Common myeloid progenitor, CD34-positive (primary cell): ENCODE data around the gene LRRC58.

Source experiments
- CTCF ChIA-PET: fragments of 350-600 bp; sonication (Branson Sonifier 250); formaldehyde crosslinking; loops from one replicate; lab custom pipeline; 2021; ENCODE audit warnings: antibody characterized with exemption; lab: Charles Lee
- POLR2A ChIA-PET: fragments of 350-600 bp; sonication (Branson Sonifier 250); formaldehyde crosslinking; loops from one replicate; lab custom pipeline; 2021; ENCODE audit warnings: antibody characterized with exemption; lab: Charles Lee
- DNase-seq, 3 donors: peaks; one replicate each; pipeline versions ENCODE4 v3.0.0 to v3.0.0-alpha.2; 2013
- H3K27ac ChIP-seq, 2 experiments: 1 replicate in 1 of 2; 2 replicates in 1 of 2; pipeline ENCODE4 v1.7.0; 2013; ENCODE audit warnings: inconsistent platforms in 2 of 2, low read length in 2 of 2, mild to moderate bottlenecking in 2 of 2, low read depth in 1 of 2, moderate library complexity in 1 of 2; ENCODE audit not compliant: severe bottlenecking in 2 of 2, insufficient read depth in 1 of 2, poor library complexity in 1 of 2
- H3K27me3 ChIP-seq, 5 experiments: replicated peaks in 2 of 5; 1 replicate in 3 of 5; 2 replicates in 2 of 5; pipeline versions ENCODE4 v1.6.1 to v1.7.0; 2013; ENCODE audit warnings: low read length in 4 of 5, mild to moderate bottlenecking in 2 of 5, moderate library complexity in 2 of 5, inconsistent platforms in 1 of 5; ENCODE audit not compliant: insufficient read depth in 5 of 5, control insufficient read depth in 4 of 5
- H3K36me3 ChIP-seq, 4 experiments: 1 replicate in 2 of 4; 2 replicates in 2 of 4; pipeline versions ENCODE4 v1.6.1 to v1.7.0; 2013; ENCODE audit warnings: low read length in 3 of 4, control low read depth in 1 of 4, mild to moderate bottlenecking in 1 of 4; ENCODE audit not compliant: control insufficient read depth in 4 of 4, insufficient read depth in 4 of 4
- H3K4me1 ChIP-seq, 4 experiments: 1 replicate in 3 of 4; 2 replicates in 1 of 4; pipeline versions ENCODE4 v1.6.1 to v1.7.1; 2013; ENCODE audit warnings: low read length in 3 of 4, mild to moderate bottlenecking in 3 of 4, control low read depth in 1 of 4, inconsistent platforms in 1 of 4, moderate library complexity in 1 of 4; ENCODE audit not compliant: control insufficient read depth in 4 of 4, insufficient read depth in 4 of 4; ENCODE audit errors: control extremely low read depth in 1 of 4
- H3K4me3 ChIP-seq, 7 experiments: 1 replicate in 4 of 7; 2 replicates in 3 of 7; pipeline versions ENCODE4 v1.5.1 to v1.7.0; 2013; ENCODE audit warnings: mild to moderate bottlenecking in 7 of 7, low read length in 6 of 7, moderate library complexity in 6 of 7, inconsistent platforms in 2 of 7, low read depth in 2 of 7, control low read depth in 1 of 7; ENCODE audit not compliant: insufficient read depth in 4 of 7, control insufficient read depth in 1 of 7; ENCODE audit errors: extremely low read depth in 1 of 7
- H3K9me3 ChIP-seq, 5 experiments: 1 replicate in 4 of 5; 2 replicates in 1 of 5; pipeline versions ENCODE4 v1.6.1 to v1.7.1; 2013; ENCODE audit warnings: low read length in 4 of 5, mild to moderate bottlenecking in 2 of 5, inconsistent platforms in 1 of 5, low read depth in 1 of 5, moderate library complexity in 1 of 5; ENCODE audit not compliant: control insufficient read depth in 4 of 5, insufficient read depth in 2 of 5; ENCODE audit errors: control extremely low read depth in 1 of 5
- WGBS: methylation state at CpG from one replicate; pipeline ENCODE4 v1.1.5; 2013; ENCODE audit not compliant: insufficient coverage; 5-methylcytosine and 5-hydroxymethylcytosine counted together

Gene LRRC58

DNA sequence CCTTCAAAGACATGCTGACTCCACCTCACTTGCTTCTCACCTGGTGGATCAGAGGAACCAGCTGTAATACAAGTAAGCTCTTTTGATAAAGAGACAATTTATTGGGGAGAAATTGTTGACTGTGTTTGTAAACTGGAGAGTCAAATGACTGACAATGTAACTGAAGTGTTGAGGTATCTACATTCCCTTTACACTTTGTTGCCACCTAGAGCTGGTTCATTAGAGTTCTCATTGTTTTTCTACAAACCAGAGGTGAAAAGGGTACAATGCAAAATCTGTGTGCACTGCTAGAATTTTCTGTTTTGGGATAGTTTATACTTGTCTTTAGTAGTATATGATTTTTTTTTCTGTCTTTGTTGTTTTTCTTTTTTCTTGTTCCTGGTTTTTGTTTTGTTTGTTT lies 8.7 kb upstream of the LRRC58 start:
- peaks cover 0 to 3% (median 0%) of the 10 kb centered on the region in 5 experiments for H3K27me3 ChIP-seq
- peaks cover 0 to 2% (median 0%) of the 10 kb centered on the region in 4 experiments for H3K4me1 ChIP-seq
- H3K9me3 ChIP-seq: no peaks in the 10 kb centered on the region
- DNase-seq: peak in 2 of 3 donors; percentile 15 to 16
- CTCF ChIA-PET: interaction anchor here (0.7 to 1.3 kb wide), 3 partner anchors 14 to 113 kb away, joined by 3 to 13 read pairs (median 3); no protein-coding TSS in a partner anchor
- no peak overlapping the region for H3K4me3 ChIP-seq
- H3K36me3 ChIP-seq: no peaks in the 10 kb centered on the region
- POLR2A ChIA-PET: no interaction called here
- H3K27ac ChIP-seq: no peak overlapping the region

DNA sequence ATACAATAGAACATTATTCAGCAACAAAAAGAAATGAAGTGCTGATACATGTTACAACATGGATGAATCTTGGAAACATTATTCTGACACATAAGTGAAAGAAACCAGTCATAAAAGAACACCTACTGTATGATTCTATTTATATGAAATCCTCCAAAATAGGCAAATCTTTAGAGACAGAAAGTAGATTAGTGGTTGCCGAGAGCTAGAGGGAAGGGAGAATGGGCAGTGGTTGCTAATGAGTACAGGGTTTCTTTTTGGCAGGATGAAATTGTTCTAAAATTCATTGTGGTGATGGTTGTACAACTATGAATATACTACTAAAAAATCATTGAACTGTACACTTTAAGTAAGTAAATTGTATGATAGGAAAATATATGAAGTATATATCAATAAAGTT lies 6.3 kb upstream of the LRRC58 start:
- ChIA-PET POLR2A (no interaction called here), CTCF (no interaction called here)
- H3K4me3 ChIP-seq: no peak overlapping the region
- WGBS: no CpG with 5 or more reads among the region's 1 CpG
- no peaks in the 10 kb centered on the region for H3K9me3 ChIP-seq
- no peak for DNase-seq
- H3K27ac ChIP-seq: no peak overlapping the region
- peaks cover 0 to 7% (median 2%) of the 10 kb centered on the region in 4 experiments for H3K4me1 ChIP-seq
- H3K27me3 ChIP-seq: peaks cover 0 to 2% (median 0%) of the 10 kb centered on the region in 5 experiments
- no peaks in the 10 kb centered on the region for H3K36me3 ChIP-seq

DNA sequence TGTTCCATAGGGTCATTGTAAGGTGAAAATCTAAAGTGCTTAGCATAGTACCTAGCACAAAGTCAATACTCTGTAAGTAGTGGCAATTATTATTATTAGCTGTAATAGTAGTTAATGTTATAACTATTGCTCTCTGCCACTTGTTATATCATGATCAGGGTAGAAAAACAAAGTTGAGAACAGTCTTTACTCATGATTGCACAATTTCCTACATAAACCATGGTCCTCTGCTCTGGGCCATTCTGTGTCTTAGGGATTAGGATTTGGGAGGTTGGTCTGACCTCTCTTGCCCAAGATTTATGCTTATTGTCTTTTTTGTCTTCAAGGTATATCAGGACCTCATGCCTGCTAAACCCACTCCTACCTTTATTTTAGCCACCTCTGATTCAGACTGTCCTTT lies 4.3 kb upstream of the LRRC58 start:
- ChIA-PET CTCF (no interaction called here), POLR2A (no interaction called here)
- DNase-seq: no peak
- H3K4me1 ChIP-seq: peaks cover 0 to 16% (median 8%) of the 10 kb centered on the region in 4 experiments
- H3K4me3 ChIP-seq: no peak overlapping the region
- no peaks in the 10 kb centered on the region for H3K36me3 ChIP-seq
- no peaks in the 10 kb centered on the region for H3K9me3 ChIP-seq
- H3K27me3 ChIP-seq: peaks cover 0 to 2% (median 0%) of the 10 kb centered on the region in 5 experiments
- no peak overlapping the region for H3K27ac ChIP-seq

DNA sequence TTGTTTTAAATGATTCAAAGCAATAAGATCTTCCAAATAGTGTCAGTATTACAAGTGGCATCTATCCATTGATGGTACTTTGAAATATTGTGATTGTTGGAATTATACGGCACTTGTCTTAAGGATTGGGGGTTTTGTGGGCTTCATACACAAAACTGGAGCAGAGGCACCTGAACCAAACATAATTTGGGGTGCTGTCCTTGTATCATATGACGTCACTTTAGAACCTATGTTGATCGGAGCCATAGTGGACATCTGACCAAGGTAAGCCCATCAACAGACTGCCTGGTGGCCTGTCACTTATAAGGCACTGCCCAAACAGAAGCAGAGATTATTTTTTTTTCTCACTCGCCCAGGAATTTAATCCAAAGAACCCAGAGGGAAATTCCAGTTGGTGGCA lies 2.9 kb upstream of the LRRC58 start:
- no peak for DNase-seq
- H3K36me3 ChIP-seq: peaks cover 0 to 1% (median under 1%) of the 10 kb centered on the region in 4 experiments
- POLR2A ChIA-PET: no interaction called here
- no peak overlapping the region for H3K27ac ChIP-seq
- no peaks in the 10 kb centered on the region for H3K9me3 ChIP-seq
- no peak overlapping the region for H3K4me3 ChIP-seq
- CTCF ChIA-PET: interaction anchor here (0.7 kb wide), 1 partner anchor 216 kb away, joined by 3 read pairs; no protein-coding TSS in a partner anchor
- peaks cover 4 to 26% (median 17%) of the 10 kb centered on the region in 4 experiments for H3K4me1 ChIP-seq
- peaks cover 0 to 2% (median 0%) of the 10 kb centered on the region in 5 experiments for H3K27me3 ChIP-seq
- WGBS: 100% methylated on average over 3 of the region's 4 CpGs

DNA sequence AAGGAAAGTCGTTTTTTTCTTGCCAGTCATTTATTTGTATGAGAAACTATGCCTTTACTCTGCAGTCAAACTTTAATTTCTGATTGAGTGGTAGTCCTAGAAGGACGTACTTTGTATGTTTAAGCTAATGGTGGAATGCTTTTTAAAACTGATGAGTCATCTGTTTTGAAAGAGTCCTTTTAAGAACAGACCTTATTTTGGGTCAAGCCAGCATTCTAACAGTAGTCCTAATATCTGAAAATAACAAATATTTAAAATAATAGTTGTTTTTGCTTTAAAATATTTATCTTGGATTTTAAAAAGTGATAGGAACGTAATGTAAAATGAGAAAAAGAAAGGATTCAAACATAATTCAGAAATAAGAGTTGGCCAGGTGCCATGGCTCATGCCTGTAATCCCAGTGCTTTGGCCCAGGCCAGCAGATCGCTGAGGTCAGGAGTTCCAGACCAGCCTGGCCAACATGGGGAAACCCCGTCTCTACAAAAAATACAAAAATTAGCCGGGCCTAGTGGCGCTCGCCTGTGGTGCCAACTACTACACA lies 1.3 kb upstream of the LRRC58 start:
- H3K9me3 ChIP-seq: no peaks in the 10 kb centered on the region
- POLR2A ChIA-PET: no interaction called here
- H3K27me3 ChIP-seq: peaks cover 0 to 2% (median 0%) of the 10 kb centered on the region in 5 experiments
- H3K4me1 ChIP-seq: peaks cover 4 to 31% (median 20%) of the 10 kb centered on the region in 4 experiments
- 86% methylated on average over 7 of the region's 8 CpGs for WGBS
- peak overlapping the region; percentile 41 to 84 for H3K27ac ChIP-seq
- peaks cover 0 to 16% (median 3%) of the 10 kb centered on the region in 4 experiments for H3K36me3 ChIP-seq
- CTCF ChIA-PET: interaction anchor here (0.9 to 2.6 kb wide), 5 partner anchors 13 to 208 kb away, joined by 3 to 8 read pairs (median 6); no protein-coding TSS in a partner anchor
- H3K4me3 ChIP-seq: peak overlapping the region in 6 of 7 experiments; percentile 70 to 94 (median 92)
- peak; percentile 14 to 64 (median 54) for DNase-seq

DNA sequence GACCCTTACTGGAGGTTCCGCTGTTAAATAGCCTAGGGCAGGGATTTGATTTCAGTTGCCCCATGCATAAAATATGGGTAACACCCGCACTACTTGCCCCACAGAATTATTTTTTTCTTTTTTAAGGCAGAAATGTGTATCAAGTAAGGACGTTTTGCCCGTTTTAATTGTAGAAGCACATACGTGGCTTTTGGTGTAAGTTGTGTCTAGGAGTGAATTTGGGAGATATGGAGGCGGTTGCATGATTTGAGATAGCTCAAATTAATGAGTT lies 636 bp upstream of the LRRC58 start:
- peaks cover 0 to 2% (median 0%) of the 10 kb centered on the region in 5 experiments for H3K27me3 ChIP-seq
- peak in 1 of 3 donors; percentile 19 for DNase-seq
- POLR2A ChIA-PET: no interaction called here
- H3K4me1 ChIP-seq: peaks cover 4 to 36% (median 20%) of the 10 kb centered on the region in 4 experiments
- H3K27ac ChIP-seq: peak overlapping the region; percentile 41 to 84
- H3K36me3 ChIP-seq: peaks cover 0 to 18% (median 3%) of the 10 kb centered on the region in 4 experiments
- CTCF ChIA-PET: interaction anchor here (0.9 to 2.6 kb wide), 6 partner anchors 12 to 96 kb away, joined by 3 to 8 read pairs (median 5); no protein-coding TSS in a partner anchor
- peak overlapping the region; percentile 70 to 96 (median 93) for H3K4me3 ChIP-seq
- 0% methylated on average over 4 of the region's 6 CpGs for WGBS
- no peaks in the 10 kb centered on the region for H3K9me3 ChIP-seq
